CD8-positive, alpha-beta memory T cell (primary cell): ENCODE measurements around the gene MACROD2. TPM values are rescaled to one million over a fixed set of nuclear protein-coding genes. Genes with fewer than 3 reads are reported as not detected.

Experiments
- CTCF ChIA-PET: fragments of 350-600 bp; sonication (Branson Sonifier 250); formaldehyde crosslinking; loops from one replicate; lab custom pipeline; 2021; ENCODE audit warnings: antibody characterized with exemption; lab: Charles Lee
- POLR2A ChIA-PET: fragments of 350-600 bp; sonication (Branson Sonifier 250); formaldehyde crosslinking; loops from one replicate; lab custom pipeline; 2021; ENCODE audit warnings: antibody characterized with exemption; lab: Charles Lee
- DNase-seq, 5 donors: peaks; one replicate each; pipeline versions ENCODE4 v3.0.0 to v3.0.0-alpha.2; 2020 to 2022; ENCODE audit warnings: mixed read lengths in 1 of 5
- H3K27ac ChIP-seq: one replicate; pipeline ENCODE4 v1.7.0; 2013; ENCODE audit warnings: low read depth, mild to moderate bottlenecking, low read length, moderate library complexity
- H3K27me3 ChIP-seq: 2 replicates; pipeline ENCODE4 v1.7.0; 2013; ENCODE audit warnings: low read length, mild to moderate bottlenecking; ENCODE audit not compliant: insufficient read depth, poor library complexity, severe bottlenecking
- H3K36me3 ChIP-seq: 2 replicates; pipeline ENCODE4 v1.7.0; 2013; ENCODE audit warnings: mild to moderate bottlenecking, low read length, moderate library complexity; ENCODE audit not compliant: insufficient read depth
- H3K4me1 ChIP-seq: 2 replicates; pipeline ENCODE4 v1.7.0; 2013; ENCODE audit warnings: mild to moderate bottlenecking, low read length, moderate library complexity; ENCODE audit not compliant: insufficient read depth
- H3K4me3 ChIP-seq: 2 replicates; pipeline ENCODE4 v1.7.0; 2013; ENCODE audit warnings: mild to moderate bottlenecking, low read length
- H3K9me3 ChIP-seq: 2 replicates; pipeline ENCODE4 v1.7.0; 2013; ENCODE audit warnings: mild to moderate bottlenecking, low read length
- H3K27ac Mint-ChIP-seq, 8 donors: one replicate each; pipeline ENCODE4 v1.8.0; 2020 to 2021; ENCODE audit warnings: mixed read lengths in 8 of 8, mild to moderate bottlenecking in 6 of 8, inconsistent platforms in 3 of 8, moderate library complexity in 3 of 8
- H3K27me3 Mint-ChIP-seq, 2 donors: one replicate each; pipeline ENCODE4 v1.8.0; 2020 to 2021; ENCODE audit warnings: mixed read lengths in 2 of 2, mild to moderate bottlenecking in 1 of 2, moderate library complexity in 1 of 2
- H3K36me3 Mint-ChIP-seq, 3 donors: one replicate each; pipeline ENCODE4 v1.8.0; 2020 to 2021; ENCODE audit warnings: mixed read lengths in 3 of 3, inconsistent platforms in 1 of 3, mild to moderate bottlenecking in 1 of 3
- H3K4me1 Mint-ChIP-seq, 3 donors: one replicate each; pipeline ENCODE4 v1.8.0; 2020 to 2021; ENCODE audit warnings: mixed read lengths in 3 of 3, inconsistent platforms in 1 of 3, mild to moderate bottlenecking in 1 of 3
- H3K4me3 Mint-ChIP-seq, 7 donors: one replicate each; pipeline ENCODE4 v1.8.0; 2020 to 2021; ENCODE audit warnings: mixed read lengths in 7 of 7, mild to moderate bottlenecking in 6 of 7, moderate library complexity in 4 of 7, inconsistent platforms in 2 of 7
- H3K9me3 Mint-ChIP-seq, 5 donors: one replicate each; pipeline ENCODE4 v1.8.0; 2020 to 2022; ENCODE audit warnings: mixed read lengths in 5 of 5, mild to moderate bottlenecking in 3 of 5, moderate library complexity in 2 of 5, inconsistent platforms in 1 of 5
- polyA plus RNA-seq: library from polyadenylated mRNA; unstranded; fragments of 300-500 nt; fragmentation: Illumina TruSeq; gene quantifications from one replicate; pipeline ENCODE4 v1.2.3, GENCODE V29; 2021
- total RNA-seq, 2 experiments: library from RNA; stranded (reverse); gene quantifications; one replicate each; pipeline ENCODE4 v1.2.3, GENCODE V29; 2021

The MACROD2 gene
- total and polyA plus RNA-seq, 3 experiments from 2014 or later = not detected

GRCh38 chr20:14148042-14148441, 152.7 kb downstream of the MACROD2 start:
- ChIA-PET POLR2A (no interaction called here), CTCF (no interaction called here)
- no peaks in the 10 kb centered on the region for H3K9me3 ChIP-seq
- no peak overlapping the region for H3K27ac Mint-ChIP-seq
- no peak overlapping the region for H3K4me3 Mint-ChIP-seq
- no peak overlapping the region for H3K27ac ChIP-seq
- H3K9me3 Mint-ChIP-seq = peaks cover 0 to 9% (median 3%) of the 10 kb centered on the region in 5 donors
- no peak for DNase-seq
- H3K27me3 Mint-ChIP-seq = no peaks in the 10 kb centered on the region
- H3K36me3 Mint-ChIP-seq = no peaks in the 10 kb centered on the region
- no peak overlapping the region for H3K4me3 ChIP-seq
- no peaks in the 10 kb centered on the region for H3K4me1 ChIP-seq
- no peaks in the 10 kb centered on the region for H3K27me3 ChIP-seq
- no peaks in the 10 kb centered on the region for H3K4me1 Mint-ChIP-seq
- H3K36me3 ChIP-seq = no peaks in the 10 kb centered on the region

- DNase-seq = no peak
Measured at GRCh38 chr20:14155361-14155760, 160.0 kb downstream of the MACROD2 start.

GRCh38 chr20:14178528-14178927, 183.2 kb downstream of the MACROD2 start:
- H3K27me3 Mint-ChIP-seq = peaks cover 0 to 2% of the 10 kb centered on the region in 2 donors
- no peak for DNase-seq
- Histone ChIP-seq H3K27me3 (no peaks in the 10 kb centered on the region), H3K36me3 (no peaks in the 10 kb centered on the region), H3K27ac (no peak overlapping the region), H3K4me3 (no peak overlapping the region), H3K9me3 (no peaks in the 10 kb centered on the region), H3K4me1 (no peaks in the 10 kb centered on the region)
- H3K4me3 Mint-ChIP-seq = no peak overlapping the region
- H3K27ac Mint-ChIP-seq = no peak overlapping the region
- no peaks in the 10 kb centered on the region for H3K36me3 Mint-ChIP-seq
- POLR2A ChIA-PET = no interaction called here
- CTCF ChIA-PET = no interaction called here
- peaks cover 4 to 40% (median 13%) of the 10 kb centered on the region in 5 donors for H3K9me3 Mint-ChIP-seq
- no peaks in the 10 kb centered on the region for H3K4me1 Mint-ChIP-seq

More at GRCh38 chr20:14155361-14155760, 160.0 kb downstream of the MACROD2 start:
- ChIA-PET POLR2A (no interaction called here), CTCF (no interaction called here)
- no peak overlapping the region for H3K27ac ChIP-seq
- Mint-ChIP-seq H3K9me3 (peaks cover 7 to 20% (median 10%) of the 10 kb centered on the region in 5 donors), H3K4me1 (no peaks in the 10 kb centered on the region), H3K4me3 (no peak overlapping the region), H3K27me3 (no peaks in the 10 kb centered on the region), H3K36me3 (no peaks in the 10 kb centered on the region), H3K27ac (no peak overlapping the region)
- no peaks in the 10 kb centered on the region for H3K4me1 ChIP-seq
- H3K36me3 ChIP-seq = no peaks in the 10 kb centered on the region
- H3K4me3 ChIP-seq = no peak overlapping the region
- no peaks in the 10 kb centered on the region for H3K27me3 ChIP-seq
- no peaks in the 10 kb centered on the region for H3K9me3 ChIP-seq

GRCh38 chr20:14178952-14179351, 183.6 kb downstream of the MACROD2 start:
- Histone ChIP-seq H3K9me3 (no peaks in the 10 kb centered on the region), H3K27ac (no peak overlapping the region), H3K27me3 (no peaks in the 10 kb centered on the region), H3K4me3 (no peak overlapping the region), H3K4me1 (no peaks in the 10 kb centered on the region), H3K36me3 (no peaks in the 10 kb centered on the region)
- ChIA-PET CTCF (no interaction called here), POLR2A (no interaction called here)
- H3K27me3 Mint-ChIP-seq = peaks cover 0 to 2% of the 10 kb centered on the region in 2 donors
- no peaks in the 10 kb centered on the region for H3K4me1 Mint-ChIP-seq
- H3K36me3 Mint-ChIP-seq = no peaks in the 10 kb centered on the region
- no peak for DNase-seq
- H3K27ac Mint-ChIP-seq = no peak overlapping the region
- no peak overlapping the region for H3K4me3 Mint-ChIP-seq
- peaks cover 8 to 44% (median 13%) of the 10 kb centered on the region in 5 donors for H3K9me3 Mint-ChIP-seq

- H3K27me3 Mint-ChIP-seq = no peaks in the 10 kb centered on the region
- Histone ChIP-seq H3K4me3 (no peak overlapping the region), H3K36me3 (no peaks in the 10 kb centered on the region), H3K27ac (no peak overlapping the region), H3K27me3 (no peaks in the 10 kb centered on the region), H3K4me1 (no peaks in the 10 kb centered on the region), H3K9me3 (no peaks in the 10 kb centered on the region)
- CTCF ChIA-PET = no interaction called here
- no peak for DNase-seq
- H3K27ac Mint-ChIP-seq = no peak overlapping the region
- peaks cover 0 to 15% (median 10%) of the 10 kb centered on the region in 5 donors for H3K9me3 Mint-ChIP-seq
- no peak overlapping the region for H3K4me3 Mint-ChIP-seq
- H3K4me1 Mint-ChIP-seq = no peaks in the 10 kb centered on the region
- POLR2A ChIA-PET = no interaction called here
- H3K36me3 Mint-ChIP-seq = no peaks in the 10 kb centered on the region
Measured at GRCh38 chr20:14189794-14190402, 194.6 kb downstream of the MACROD2 start.

GRCh38 chr20:14191559-14191958, 196.2 kb downstream of the MACROD2 start:
- peaks cover 0 to 15% (median 12%) of the 10 kb centered on the region in 5 donors for H3K9me3 Mint-ChIP-seq
- H3K27me3 Mint-ChIP-seq = no peaks in the 10 kb centered on the region
- H3K36me3 Mint-ChIP-seq = no peaks in the 10 kb centered on the region
- Histone ChIP-seq H3K27me3 (no peaks in the 10 kb centered on the region), H3K4me3 (no peak overlapping the region), H3K4me1 (no peaks in the 10 kb centered on the region), H3K27ac (no peak overlapping the region), H3K36me3 (no peaks in the 10 kb centered on the region), H3K9me3 (no peaks in the 10 kb centered on the region)
- CTCF ChIA-PET = no interaction called here
- POLR2A ChIA-PET = no interaction called here
- H3K4me3 Mint-ChIP-seq = no peak overlapping the region
- DNase-seq = no peak
- no peak overlapping the region for H3K27ac Mint-ChIP-seq
- H3K4me1 Mint-ChIP-seq = no peaks in the 10 kb centered on the region

GRCh38 chr20:14193443-14193842, 198.1 kb downstream of the MACROD2 start:
- no peak for DNase-seq
- Histone ChIP-seq H3K9me3 (no peaks in the 10 kb centered on the region), H3K36me3 (no peaks in the 10 kb centered on the region), H3K4me1 (no peaks in the 10 kb centered on the region), H3K4me3 (no peak overlapping the region), H3K27me3 (no peaks in the 10 kb centered on the region), H3K27ac (no peak overlapping the region)
- Mint-ChIP-seq H3K4me3 (no peak overlapping the region), H3K36me3 (no peaks in the 10 kb centered on the region), H3K27ac (no peak overlapping the region), H3K27me3 (no peaks in the 10 kb centered on the region), H3K4me1 (no peaks in the 10 kb centered on the region), H3K9me3 (peaks cover 0 to 18% (median 13%) of the 10 kb centered on the region in 5 donors)
- POLR2A ChIA-PET = no interaction called here
- CTCF ChIA-PET = no interaction called here

- Histone ChIP-seq H3K36me3 (no peaks in the 10 kb centered on the region), H3K4me1 (no peaks in the 10 kb centered on the region), H3K27ac (no peak overlapping the region), H3K4me3 (no peak overlapping the region), H3K27me3 (no peaks in the 10 kb centered on the region), H3K9me3 (no peaks in the 10 kb centered on the region)
- Mint-ChIP-seq H3K27me3 (no peaks in the 10 kb centered on the region), H3K4me3 (no peak overlapping the region), H3K9me3 (peaks cover 2 to 19% (median 15%) of the 10 kb centered on the region in 5 donors), H3K36me3 (no peaks in the 10 kb centered on the region), H3K4me1 (no peaks in the 10 kb centered on the region), H3K27ac (no peak overlapping the region)
- no peak for DNase-seq
- CTCF ChIA-PET = no interaction called here
- POLR2A ChIA-PET = no interaction called here
Measured at GRCh38 chr20:14193885-14194284, 198.6 kb downstream of the MACROD2 start.
